CMK (cell line): Measurements from ENCODE around the gene GRHL1.
"Not testable (repeated sequence)": the region's sequence is repeated elsewhere in the genome, so short reads cannot be mapped to it uniquely, and the experiment has no call there.

Experiments used
- DNase-seq: peaks from one replicate; pipeline ENCODE4 v3.0.0-alpha.2; 2010; ENCODE audit warnings: low read depth

Gene GRHL1

DNA sequence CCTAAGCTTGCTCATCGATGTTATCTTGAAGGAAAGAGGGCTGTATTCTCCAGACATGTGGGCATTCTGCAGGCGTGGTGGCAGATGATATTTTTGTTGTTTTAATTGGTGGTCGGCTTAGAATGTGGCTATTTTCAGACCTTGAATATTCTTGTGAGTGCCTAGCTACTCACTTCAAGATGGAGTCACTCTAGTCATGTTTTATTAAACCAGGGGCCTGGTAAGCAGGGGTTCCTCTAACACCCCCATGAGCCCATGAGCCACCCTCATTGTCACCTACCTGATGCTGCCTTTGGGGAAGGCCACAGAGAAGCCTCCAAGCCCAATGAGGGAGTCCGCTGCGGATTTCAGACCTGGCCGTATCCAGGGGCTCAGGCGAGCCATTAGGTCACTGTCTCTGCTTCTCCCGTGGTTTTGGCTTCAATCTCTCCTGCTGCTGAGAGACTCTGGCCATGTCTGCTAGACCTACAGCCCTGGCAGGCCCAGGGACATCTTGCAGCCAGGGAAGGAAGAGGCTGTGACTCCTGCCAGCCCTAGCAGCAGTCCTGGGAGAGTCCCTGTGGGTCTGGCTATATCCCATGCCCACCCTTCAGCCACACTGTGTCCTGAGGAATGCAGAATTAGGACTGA is 75.6 kb downstream of the GRHL1 start:
- DNase-seq = no peak

DNA sequence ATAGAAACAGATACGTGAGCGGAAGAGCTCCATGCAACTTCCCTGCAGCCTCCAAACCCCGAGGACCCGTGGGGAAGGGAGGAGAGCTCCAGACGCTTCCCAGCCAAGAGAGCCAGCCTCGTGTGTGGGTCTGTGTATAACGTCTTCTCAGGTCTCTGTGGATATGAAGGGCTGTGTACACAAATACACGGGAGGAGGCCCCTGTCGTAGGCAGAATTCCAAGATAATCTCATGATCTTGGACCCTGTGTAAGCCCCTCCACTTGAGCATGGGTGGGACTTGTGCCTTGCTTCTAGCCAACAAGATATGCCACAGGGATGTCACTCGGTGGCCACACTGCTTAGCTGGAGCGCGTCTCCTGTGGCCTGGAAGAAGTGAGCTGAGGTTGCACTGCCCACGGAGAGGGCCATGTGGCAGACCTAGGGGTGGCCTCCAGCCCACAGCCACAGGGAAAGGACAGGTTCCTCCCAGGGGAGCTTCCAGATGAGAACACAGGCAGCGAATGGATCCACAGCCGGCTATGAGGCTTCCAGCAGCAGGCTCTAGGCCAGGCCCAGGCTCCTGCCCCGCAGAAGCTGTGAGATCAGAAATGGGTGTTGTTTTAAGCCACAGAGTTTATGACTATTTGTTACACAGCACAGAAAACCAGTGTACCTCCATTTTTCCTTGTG is 76.3 kb downstream of the GRHL1 start:
- no peak for DNase-seq

DNA sequence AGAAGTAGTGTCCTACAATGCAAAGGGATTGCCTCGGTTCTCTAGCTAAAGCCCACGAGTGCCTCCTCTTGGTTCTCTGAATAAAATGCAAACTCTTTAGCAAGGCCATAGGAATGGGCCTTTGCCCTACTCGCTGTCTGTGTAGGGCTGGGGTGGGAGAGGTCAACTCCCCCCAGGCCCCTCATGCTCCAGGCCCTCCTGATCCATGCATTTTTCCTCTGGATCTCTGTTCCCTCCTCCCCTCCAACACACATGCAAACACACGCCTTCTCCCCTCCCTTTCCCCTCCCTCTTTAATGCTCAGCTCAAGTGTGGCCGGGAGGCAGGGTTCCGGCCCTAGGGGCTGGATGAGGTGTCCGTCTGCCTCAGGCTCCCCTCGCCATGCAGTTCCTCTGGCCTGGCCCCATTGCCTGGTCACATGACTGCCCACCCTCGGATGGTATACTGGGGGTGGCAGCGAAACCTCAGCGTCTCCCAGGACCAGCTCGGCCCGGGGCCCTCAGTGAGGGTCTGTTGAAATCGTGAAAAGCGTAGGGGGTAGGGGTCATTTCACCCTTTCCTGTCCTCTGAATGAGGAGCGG is 77.0 kb downstream of the GRHL1 start:
- DNase-seq = no peak

DNA sequence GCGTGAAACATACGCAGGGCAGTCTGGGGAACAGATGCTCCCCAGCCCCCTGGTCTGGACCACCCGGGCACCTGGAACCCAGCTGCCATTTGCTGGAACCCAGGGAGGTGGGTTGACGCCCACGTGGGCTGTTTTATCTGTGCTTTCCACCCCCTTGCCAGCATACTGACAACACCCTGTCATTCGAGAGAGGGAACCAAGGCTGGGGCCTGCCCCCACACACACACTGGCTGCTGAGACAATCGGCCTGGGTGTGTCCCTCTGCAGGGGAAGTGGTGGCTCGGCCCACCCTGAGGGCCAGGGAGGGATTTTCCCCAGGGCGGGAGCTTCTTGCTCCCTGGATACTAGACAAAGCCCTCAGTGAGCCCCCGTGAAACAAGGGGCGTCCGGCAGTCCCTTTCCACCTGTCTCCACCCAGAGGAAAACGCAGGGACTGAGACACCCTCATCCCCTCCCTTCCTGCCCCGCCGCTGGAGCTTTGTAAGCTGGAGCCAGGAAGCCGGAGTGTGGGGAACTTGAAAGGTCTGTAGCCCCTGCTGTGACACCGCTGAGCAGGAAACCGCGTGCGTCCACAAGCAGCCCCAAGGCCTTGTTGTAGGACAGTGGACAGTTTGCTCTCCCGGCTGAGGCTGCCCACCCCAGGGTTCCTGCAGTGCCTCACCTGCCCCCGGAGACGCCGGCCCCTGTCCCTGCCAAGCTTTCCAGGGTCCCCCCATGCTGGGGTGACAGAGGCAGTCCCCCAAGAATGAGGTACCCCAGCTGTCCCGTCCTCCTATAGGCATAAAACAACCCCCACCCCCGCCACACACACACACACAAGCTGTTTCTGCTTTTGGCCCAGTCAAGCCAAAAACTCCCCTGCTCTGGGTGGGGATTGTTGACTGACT is 77.7 kb downstream of the GRHL1 start:
- peak; percentile 98 for DNase-seq

DNA sequence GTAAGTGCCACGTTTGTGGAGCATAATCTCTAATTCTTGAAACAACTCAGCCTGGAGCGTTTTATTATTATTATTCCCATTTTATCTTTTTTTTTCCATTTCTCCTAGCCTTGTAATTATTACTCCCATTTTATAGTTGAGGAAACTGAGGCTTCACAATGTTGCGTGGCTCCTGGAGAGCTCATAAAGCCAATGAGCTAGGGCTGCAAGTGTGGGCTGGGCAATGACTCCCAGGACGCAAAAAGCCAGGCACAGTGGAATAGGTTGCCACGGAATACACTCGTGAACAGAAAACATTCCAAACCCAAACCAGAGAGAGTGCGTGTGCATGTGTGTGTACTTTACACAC is 78.4 kb downstream of the GRHL1 start:
- no peak for DNase-seq

DNA sequence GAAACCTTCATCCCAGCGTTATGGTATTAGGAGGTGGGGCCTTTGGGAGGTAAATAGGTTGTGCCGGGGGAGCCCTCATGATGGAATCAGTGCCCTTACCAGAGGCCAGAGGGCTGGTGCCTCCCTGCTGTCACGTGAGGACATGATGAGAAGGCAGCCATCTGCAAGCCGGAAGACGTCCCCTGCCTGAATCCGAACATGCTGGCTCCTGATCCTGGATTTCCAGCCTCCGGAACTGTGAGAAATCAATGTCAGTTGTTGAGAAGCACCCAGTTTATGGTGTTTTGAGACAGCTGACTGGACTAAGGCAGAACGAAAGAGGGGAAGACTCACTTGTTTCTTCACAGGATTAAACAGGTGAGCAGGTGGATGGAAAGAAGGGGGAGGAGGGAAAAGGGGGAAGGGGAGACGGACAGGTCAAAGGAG is 78.8 kb downstream of the GRHL1 start:
- peak; percentile 83 for DNase-seq

DNA sequence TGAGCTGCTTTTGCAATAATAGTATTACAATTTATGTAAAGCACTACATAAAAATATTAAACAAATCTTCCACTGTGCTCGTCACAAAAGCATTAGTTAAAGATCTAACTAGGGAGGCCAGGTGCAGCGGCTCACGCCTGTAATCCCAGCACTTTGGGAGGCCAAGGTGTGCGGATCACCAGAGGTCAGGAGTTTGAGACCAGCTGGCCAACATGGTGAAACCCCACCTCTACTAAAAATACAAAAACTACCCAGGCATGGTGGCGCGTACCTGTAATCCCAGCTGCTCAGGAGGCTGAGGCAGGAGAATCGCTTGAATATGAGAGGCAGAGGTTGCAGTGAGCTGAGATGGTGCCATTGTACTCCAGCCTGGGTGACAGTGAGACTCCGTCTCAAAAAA is 79.3 kb downstream of the GRHL1 start:
- DNase-seq = not testable (repeated sequence)

DNA sequence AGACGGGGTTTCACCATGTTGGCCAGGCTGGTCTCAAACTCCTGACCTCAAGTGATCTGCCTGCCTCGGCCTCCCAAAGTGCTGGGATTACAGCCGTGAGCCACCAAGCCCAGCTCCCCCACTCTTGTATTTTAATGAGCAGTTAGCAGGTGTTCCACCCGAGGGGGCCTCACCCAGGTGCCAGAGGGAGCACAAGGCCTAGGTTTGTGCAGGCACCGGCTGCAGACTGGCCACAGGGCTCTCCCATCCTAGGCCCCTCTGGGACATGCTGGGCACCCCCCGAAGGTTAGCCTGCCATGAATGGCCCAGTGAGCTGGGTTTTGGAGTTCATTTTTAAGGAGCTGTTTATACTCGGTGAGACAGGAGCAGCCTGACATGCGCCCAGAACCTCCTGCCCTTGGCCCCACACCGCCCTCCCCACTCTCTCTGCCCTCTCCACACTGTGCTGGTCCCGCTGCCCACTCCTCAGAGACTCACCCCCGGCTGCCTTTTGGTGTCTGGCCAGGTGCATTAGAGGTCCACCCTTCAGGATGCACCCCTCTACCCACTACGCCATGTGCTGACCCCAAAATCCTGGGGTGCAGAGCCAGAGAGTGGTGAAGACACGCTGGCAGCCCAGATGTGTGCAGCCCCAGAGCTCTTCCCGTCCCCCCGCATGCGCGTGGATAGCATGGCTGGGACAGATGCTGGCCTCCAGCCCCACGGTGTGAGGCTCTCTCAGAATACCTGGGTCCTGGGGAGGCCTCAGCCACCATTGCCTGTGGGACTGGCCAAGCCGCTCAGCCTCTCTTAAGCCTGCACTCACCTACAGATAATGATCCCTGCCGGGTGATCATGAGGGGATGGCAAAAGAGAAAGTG is 80.6 kb downstream of the GRHL1 start:
- DNase-seq = no peak

DNA sequence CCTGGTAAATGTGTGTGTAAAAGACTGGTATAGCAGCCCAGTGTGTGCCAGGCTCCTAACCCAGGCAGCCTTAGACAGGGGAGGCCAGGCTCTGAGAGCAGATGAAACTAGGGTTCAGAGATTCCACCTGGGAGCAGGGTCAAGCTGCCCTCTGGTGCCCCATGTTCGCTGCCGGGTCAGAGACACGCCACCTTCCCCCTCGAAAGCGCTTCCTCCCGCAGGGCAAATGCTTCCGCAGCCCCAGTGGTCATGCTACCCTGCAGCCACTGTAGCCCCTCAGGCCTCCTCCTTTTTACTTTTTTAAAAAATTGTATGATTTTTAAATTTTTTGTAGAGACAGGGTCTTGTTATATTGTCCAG is 81.2 kb downstream of the GRHL1 start:
- no peak for DNase-seq

DNA sequence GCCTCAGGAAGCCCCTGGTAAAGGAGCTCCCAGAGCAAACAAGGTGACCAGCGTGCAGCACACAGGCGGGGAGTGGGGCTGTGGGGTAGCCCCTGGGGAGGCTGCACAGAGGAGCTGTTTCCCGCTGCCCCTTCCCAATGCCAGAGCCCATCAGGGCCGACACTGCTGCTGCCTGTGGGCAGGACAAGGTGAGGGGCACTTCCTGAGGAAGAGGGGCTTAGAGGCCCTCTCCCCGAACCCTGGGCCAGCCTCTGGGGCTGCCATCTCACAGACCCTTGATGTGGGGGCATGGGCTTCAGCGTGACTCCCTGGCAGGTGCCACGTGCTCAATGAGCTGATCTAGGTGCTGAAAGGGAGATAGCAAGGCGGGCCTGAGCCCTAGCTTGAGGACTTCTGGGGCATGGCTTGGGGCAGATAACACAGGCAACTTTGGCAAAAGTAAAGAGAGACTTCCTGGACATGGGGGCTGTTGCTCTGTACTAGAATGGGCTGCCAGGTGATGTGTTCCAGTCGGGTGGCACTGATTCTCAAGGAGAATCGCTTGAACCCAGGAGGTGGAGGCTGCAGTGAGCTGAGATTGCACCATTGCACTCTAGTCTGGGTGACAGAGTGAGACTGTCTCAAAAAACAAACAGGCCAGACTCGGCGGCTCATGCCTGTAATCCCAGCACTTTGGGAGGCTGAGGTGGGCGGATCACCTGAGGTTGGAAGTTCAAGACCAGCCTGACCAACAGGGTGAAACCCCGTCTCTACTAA is 81.9 kb downstream of the GRHL1 start:
- no peak for DNase-seq

DNA sequence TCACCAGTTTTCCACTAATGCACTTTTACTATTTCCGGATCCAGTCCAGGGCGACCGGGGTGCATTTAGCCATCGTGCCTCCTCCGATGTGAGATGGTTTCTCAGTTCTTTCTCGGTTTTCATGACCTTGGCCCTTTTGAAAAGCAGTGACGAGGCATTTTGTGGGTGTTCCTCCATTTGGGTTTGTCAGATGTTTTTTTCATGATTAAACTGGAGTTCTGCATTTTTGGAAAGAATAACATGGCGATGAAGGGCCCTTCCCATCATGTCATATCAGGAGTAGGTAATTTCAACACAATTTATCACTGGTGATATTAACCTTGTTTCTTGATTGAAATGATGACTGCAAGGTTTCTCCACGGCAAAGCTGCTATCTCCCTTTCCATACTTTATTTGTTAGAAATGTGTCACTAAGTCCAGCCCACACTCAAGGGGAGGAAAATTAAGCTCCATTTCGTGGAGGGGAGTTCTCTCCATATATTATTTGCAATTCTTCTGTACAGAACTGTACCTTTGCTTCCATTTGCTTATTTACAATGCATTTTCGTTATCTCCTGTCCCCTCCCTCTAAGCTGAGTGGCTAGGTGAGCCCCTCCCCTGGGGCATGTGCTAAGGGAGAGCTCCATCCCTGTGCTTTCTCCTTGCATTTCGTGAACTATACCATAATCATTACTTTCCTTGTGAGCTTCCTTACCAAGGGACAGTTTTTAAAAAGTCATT is 83.0 kb downstream of the GRHL1 start:
- no peak for DNase-seq

DNA sequence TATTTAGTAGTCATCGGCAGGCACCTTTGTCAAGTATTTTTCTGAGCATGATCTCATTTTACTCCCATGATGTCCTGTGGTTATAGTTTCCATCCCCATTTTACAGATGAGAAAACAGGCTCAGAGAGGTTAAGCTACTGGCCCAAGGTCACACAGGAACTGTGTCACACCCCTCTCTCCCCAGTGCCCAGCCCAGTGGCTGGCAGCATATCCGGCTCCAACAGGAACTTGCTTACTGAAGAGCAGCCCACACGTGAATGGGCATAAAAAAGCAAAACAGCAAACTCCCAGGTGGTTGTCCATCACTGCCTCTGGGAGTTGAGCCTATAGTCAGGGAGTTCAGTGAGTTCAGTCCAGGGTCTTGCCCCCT is 83.5 kb downstream of the GRHL1 start:
- DNase-seq = no peak

DNA sequence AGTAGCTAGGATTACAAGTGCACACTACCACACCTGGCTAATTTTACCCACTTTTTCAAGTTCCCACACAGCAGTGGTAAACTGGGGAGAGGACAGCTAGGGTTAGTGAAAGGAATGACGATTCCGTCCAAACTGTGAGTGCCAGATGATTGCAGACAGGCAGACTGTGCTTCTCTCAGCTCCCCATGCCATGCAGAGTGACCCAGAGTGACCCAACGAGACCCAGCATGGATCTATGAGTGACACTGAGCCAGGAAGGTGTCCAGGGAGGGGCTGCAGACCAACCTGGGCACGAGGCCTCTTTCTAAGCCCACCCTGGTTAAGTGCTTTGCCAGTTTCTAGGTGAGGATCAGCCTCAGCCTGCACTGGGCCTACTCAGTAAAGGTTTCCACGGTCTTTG is 84.1 kb downstream of the GRHL1 start:
- DNase-seq = no peak

DNA sequence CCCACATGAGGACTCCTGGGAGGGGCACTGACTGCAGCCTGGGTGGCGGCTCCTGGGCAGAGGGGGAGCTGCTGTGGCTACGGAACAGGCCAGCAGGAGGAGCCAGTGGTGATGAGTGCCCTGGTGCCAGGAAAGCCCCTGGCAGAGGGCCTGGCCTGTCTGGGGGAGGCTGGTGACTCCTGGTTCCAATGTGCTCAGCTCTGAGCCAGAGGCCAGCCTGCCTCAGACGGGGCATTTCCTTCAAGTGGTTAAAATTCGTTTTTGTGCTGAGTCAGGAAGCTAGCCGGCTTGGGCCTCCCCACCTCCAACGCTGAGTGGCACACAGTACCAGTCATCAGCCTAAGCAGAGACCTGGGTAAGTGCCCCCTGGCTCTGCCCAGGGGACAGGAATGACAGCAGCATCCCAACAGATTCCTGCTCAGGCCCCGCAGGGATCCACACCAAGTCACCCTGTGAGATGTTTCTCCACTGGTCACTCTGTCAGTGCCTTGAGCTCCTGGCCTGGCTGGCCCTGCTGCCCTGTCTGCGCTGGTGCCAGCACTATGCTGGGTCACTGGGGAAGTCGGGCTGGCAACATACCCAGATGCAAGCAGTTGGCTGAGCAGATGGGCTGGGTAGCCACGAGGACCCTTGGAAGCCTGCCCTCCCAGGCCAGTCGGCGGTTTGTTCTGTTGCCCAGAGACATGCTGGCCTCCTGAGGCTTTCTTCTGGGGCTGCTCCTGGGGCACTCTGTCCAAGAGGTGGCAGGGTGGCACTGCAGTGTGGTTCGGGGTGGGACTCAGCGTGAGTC is 84.8 kb downstream of the GRHL1 start:
- no peak for DNase-seq

DNA sequence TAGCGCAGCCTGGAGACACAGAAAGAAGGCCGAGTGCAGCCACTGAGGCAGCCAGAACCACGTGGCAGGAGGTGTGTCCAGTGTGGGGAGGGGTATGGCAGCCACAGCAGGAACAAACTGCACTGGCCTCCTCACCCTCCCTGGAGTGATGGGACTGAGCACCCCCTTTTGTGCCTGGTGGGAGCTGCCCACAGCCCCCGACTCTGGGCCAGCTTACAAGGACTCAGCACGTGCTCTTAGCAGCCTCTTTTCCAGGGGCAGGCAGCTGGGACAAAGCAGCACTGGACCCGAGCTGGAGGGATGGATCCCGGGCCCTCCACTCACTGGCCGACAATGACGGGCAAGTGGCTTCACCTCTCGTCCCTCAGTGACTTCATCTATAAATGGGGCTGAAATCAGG is 86.6 kb downstream of the GRHL1 start:
- no peak for DNase-seq

DNA sequence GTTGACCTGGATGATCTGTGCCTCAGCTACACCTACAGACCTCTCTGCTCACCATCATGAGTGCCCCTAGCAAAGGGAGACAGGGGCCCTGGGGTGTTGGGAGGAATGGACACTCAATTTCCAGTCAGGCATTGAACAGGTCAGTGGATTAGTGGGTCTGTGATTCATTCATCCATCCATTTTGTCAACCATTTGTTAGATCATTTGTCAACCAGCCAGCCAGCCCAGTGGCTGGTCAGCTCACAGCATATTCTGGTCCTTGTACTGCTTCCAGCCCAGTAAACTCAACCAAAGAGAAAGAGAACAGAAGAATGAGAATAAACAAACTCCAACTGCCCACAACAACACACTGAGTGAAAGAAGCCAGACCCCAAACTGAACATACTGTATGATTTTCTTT is 87.2 kb downstream of the GRHL1 start:
- no peak for DNase-seq

DNA sequence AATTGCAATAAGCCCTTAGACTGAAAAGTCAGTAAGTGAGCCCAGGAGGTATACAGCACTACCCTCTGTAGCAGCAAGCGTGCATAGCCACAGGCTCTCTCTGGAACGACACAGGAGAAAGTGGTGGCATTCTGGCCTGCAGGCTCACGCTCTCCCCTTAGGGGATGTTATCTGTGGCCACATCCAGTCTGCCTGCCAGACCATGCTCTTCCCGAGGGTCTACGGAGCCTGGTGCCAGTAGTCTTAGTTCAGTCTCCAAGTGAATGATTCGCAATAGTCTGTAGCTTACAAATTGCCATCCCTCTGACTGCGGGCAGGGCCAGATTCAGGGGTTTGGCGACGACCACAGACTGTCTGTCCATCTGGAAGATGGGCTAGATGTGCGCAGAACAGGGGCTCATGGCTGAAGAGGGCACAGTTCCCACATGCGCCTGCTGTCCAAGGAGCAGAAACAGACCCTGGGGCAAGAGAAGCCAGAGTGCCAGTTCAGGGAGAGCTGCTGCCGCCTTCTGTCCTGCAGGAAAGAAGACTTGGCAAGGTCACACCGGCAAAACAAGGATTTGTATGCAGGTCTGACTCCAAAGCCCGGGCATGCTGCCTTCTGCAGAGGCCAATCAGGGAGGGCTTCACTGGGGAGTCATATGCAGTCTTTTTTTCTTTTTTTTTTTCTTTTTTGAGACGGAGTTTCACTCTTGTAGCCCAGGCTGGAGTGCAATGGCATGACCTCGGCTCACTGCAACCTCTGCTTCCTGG is 88.3 kb downstream of the GRHL1 start:
- DNase-seq = no peak

DNA sequence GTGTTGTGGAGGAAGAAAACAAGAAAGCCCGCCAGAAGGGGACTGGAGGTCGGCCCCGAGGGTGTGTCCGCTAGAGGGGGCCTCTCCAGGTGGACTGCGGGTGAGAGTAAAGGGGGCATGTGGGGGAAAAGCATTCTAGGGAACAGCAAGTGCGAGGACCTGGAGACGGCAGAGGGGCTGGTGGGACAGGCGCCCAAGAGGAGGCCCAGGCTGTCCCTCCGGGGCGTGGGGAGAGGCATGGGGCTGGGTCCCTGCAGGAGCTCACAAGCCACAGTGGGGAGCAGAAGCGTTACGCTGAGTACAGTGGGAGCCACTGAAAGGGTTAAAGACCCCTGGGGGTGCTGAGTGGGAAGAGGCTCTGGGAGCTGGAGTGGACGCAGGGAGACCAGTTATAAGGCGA is 90.2 kb downstream of the GRHL1 start:
- no peak for DNase-seq
